ENCODE data around the gene NLRP7.
"Not testable (repeated sequence)": the region's sequence is repeated elsewhere in the genome, so short reads cannot be mapped to it uniquely, and the experiment has no call there.

NLRP7 gene

DNA sequence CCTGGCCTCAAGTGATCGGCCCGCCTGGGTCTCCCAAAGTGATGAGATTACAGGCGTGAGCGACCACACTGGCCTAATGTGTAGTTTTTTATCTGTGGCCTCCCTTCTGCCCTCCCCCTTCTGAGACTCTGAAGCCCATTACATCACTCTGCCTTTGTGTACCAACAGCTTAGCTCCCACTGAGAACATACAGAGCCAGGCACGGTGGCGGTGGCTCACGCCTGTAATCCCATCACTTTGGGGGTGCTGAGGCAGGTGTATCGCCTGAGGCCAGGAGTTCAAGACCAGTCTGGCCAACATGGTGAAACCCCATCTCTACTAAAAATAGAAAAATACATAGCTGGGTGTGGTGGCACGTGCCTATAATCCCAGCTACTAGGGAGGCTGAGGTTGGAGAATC is 28.8 kb downstream of the NLRP7 start:
- no peaks in the 10 kb centered on the region for H3K9me3 ChIP-seq (ENCODE audit: control insufficient read depth, low read length)
- H3K4me1 ChIP-seq (ENCODE audit: control insufficient read depth, insufficient read depth, low read length): no peaks in the 10 kb centered on the region
- no peaks in the 10 kb centered on the region for H3K27me3 ChIP-seq (replicated peaks; ENCODE audit: control insufficient read depth, insufficient read depth, low read length)
- no peak for DNase-seq (ENCODE audit: low read depth)
- no peaks in the 10 kb centered on the region for H3K36me3 ChIP-seq (ENCODE audit: control insufficient read depth, insufficient read depth, low read length, severe bottlenecking)
- no peak overlapping the region for H3K4me3 ChIP-seq (ENCODE audit: low read length)
- no peak overlapping the region for H3K9ac ChIP-seq (ENCODE audit: low read length)

DNA sequence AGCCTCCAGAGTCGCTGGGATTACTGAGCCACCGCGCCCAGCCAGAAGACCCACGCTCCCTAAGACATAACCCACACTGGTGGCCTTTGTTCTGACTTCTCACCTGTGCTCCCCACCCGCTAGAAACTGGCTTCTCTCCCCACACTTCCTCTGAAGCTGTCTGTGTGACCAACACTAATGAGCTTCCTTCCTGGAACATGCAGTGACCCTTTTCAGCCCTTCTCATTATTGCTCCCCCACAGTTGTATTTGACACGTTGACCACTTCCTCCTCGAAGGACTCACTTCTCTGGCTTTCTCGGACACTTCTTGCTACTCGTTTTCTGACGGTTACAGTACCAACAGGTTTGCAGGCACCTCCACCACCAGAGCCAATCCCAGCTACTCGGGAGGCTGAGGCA is 30.5 kb downstream of the NLRP7 start:
- H3K4me1 ChIP-seq (ENCODE audit: control insufficient read depth, insufficient read depth, low read length): no peaks in the 10 kb centered on the region
- no peaks in the 10 kb centered on the region for H3K27me3 ChIP-seq (replicated peaks; ENCODE audit: control insufficient read depth, insufficient read depth, low read length)
- H3K9ac ChIP-seq (ENCODE audit: low read length): no peak overlapping the region
- DNase-seq (ENCODE audit: low read depth): no peak
- no peaks in the 10 kb centered on the region for H3K9me3 ChIP-seq (ENCODE audit: control insufficient read depth, low read length)
- no peaks in the 10 kb centered on the region for H3K36me3 ChIP-seq (ENCODE audit: control insufficient read depth, insufficient read depth, low read length, severe bottlenecking)
- no peak overlapping the region for H3K4me3 ChIP-seq (ENCODE audit: low read length)

GRCh38 chr19:54907899-54908298 is 39.4 kb downstream of the NLRP7 start:
- not testable (repeated sequence) for H3K36me3 ChIP-seq (ENCODE audit: control insufficient read depth, insufficient read depth, low read length, severe bottlenecking); H3K4me3 ChIP-seq (ENCODE audit: low read length); H3K4me1 ChIP-seq (ENCODE audit: control insufficient read depth, insufficient read depth, low read length); H3K9me3 ChIP-seq (ENCODE audit: control insufficient read depth, low read length); H3K27me3 ChIP-seq (replicated peaks; ENCODE audit: control insufficient read depth, insufficient read depth, low read length); H3K9ac ChIP-seq (ENCODE audit: low read length); DNase-seq (ENCODE audit: low read depth)

DNA sequence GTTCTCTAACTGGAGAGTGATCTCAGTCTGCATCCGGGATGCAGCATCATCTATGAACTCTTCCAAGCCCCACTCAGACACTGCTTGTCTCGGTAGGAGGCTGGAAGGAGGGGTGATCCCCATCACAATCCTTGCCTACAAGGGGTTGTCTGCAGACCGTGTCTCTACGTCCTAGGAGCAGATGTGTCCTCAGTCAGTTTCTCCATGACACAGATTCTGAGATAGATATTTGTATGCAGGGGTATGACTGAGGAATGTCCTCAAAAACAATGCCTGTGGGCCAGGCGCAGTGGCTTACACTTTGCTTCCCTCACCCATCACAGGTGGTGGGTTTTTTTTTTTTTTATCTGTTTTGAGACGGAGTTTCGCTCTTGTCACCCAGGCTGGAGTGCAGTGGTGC is 40.5 kb downstream of the NLRP7 start:
- no peaks in the 10 kb centered on the region for H3K27me3 ChIP-seq (replicated peaks; ENCODE audit: control insufficient read depth, insufficient read depth, low read length)
- no peaks in the 10 kb centered on the region for H3K36me3 ChIP-seq (ENCODE audit: control insufficient read depth, insufficient read depth, low read length, severe bottlenecking)
- DNase-seq (ENCODE audit: low read depth): no peak
- no peaks in the 10 kb centered on the region for H3K9me3 ChIP-seq (ENCODE audit: control insufficient read depth, low read length)
- H3K9ac ChIP-seq (ENCODE audit: low read length): no peak overlapping the region
- H3K4me1 ChIP-seq (ENCODE audit: control insufficient read depth, insufficient read depth, low read length): no peaks in the 10 kb centered on the region
- H3K4me3 ChIP-seq (ENCODE audit: low read length): no peak overlapping the region

DNA sequence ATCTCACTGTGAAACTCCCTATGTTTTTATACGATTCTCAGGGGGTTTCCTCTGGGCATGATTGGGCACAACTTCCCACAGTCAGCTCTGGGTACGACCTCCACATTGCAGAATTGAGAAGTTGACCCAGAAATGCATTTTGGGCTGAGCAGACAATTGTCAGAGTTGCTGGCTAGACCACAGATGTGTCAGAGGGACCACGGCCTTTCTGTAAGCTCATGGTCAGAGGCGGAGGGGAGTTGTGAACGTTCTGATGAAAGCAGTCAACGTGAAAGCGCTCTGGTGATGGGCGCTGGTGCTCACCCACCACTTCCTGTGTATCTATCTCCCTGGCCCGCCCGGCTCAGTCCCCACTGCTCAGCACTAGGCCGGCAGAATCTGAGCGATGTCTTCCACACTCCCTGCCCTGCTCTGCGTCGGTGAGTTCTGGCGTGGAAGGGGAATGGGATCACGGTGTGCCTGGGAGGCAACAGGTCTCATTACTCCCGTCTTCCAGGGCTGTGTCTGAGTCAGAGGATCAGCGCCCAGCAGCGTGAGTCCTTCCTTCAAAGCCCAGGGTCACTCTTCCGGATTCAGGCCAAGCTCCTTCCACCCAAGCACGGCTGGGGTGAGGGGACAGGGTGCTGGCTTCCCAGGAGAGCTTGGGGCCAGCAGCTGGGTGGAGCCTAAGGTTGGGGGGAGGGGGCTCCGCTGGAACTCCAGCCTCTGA is 41.4 kb downstream of the NLRP7 start, which contains the start of gene NCR1:
Gene NCR1 (plus strand): TSS at position 346 of the 709 bp plus-strand sequence. CDS start 40 bp downstream, at position 386.
- no peak for DNase-seq (ENCODE audit: low read depth)
- no peaks in the 10 kb centered on the region for H3K4me1 ChIP-seq (ENCODE audit: control insufficient read depth, insufficient read depth, low read length)
- H3K4me3 ChIP-seq (ENCODE audit: low read length): no peak within 1 kb of the TSS
- H3K27me3 ChIP-seq (replicated peaks; ENCODE audit: control insufficient read depth, insufficient read depth, low read length): no peaks in the 10 kb centered on the region
- H3K9me3 ChIP-seq (ENCODE audit: control insufficient read depth, low read length): no peaks in the 10 kb centered on the region
- no peak within 1 kb of the TSS for H3K9ac ChIP-seq (ENCODE audit: low read length)
- no peaks in the 10 kb centered on the region for H3K36me3 ChIP-seq (ENCODE audit: control insufficient read depth, insufficient read depth, low read length, severe bottlenecking)

DNA sequence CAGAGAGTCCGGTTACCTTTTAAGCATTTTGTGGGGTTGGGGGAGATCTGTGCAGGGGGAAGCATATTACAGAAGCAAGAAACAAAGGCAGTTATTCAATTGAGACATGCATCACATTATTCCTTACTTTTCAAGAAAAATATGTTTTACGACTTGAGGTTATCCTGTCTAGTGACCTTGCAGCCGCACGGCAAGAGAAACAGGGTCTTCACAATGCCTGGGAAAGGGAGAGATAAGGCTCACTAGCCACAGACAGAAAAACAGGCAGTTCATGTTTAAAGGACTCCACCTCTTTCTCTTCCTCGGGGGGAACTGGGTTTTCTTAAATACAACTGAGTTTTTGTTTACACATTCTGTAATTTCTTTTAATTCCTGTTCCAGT is 41.9 kb downstream of the NLRP7 start:
- Histone ChIP-seq H3K9me3 (ENCODE audit: control insufficient read depth, low read length) (no peaks in the 10 kb centered on the region), H3K9ac (ENCODE audit: low read length) (no peak overlapping the region), H3K4me3 (ENCODE audit: low read length) (no peak overlapping the region), H3K4me1 (ENCODE audit: control insufficient read depth, insufficient read depth, low read length) (no peaks in the 10 kb centered on the region), H3K27me3 (replicated peaks; ENCODE audit: control insufficient read depth, insufficient read depth, low read length) (no peaks in the 10 kb centered on the region), H3K36me3 (ENCODE audit: control insufficient read depth, insufficient read depth, low read length, severe bottlenecking) (no peaks in the 10 kb centered on the region)
- DNase-seq (ENCODE audit: low read depth): no peak

DNA sequence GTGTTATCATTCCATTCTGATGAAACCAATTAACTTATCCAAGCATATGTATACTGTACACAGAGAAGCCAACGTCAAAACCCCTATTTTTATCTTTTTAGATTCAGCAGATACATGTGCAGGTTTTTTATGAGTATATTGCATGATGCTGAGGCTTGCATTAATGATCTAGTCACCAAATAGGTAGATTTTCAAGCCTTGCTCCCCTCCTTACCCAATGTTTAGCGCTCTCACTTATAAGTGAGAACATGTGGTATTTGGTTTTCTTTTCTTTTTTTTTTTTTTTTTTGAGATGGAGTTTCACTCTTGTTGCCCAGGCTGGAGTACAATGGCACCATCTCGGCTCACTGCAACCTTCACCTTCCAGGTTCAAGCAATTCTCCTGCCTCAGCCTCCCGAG is 43.1 kb downstream of the NLRP7 start:
- H3K4me3 ChIP-seq (ENCODE audit: low read length); H3K36me3 ChIP-seq (ENCODE audit: control insufficient read depth, insufficient read depth, low read length, severe bottlenecking); DNase-seq (ENCODE audit: low read depth); H3K9me3 ChIP-seq (ENCODE audit: control insufficient read depth, low read length); H3K9ac ChIP-seq (ENCODE audit: low read length); H3K4me1 ChIP-seq (ENCODE audit: control insufficient read depth, insufficient read depth, low read length); H3K27me3 ChIP-seq (replicated peaks; ENCODE audit: control insufficient read depth, insufficient read depth, low read length): not testable (repeated sequence)

GRCh38 chr19:54903303-54903702 is 44.0 kb downstream of the NLRP7 start:
- no peaks in the 10 kb centered on the region for H3K27me3 ChIP-seq (replicated peaks; ENCODE audit: control insufficient read depth, insufficient read depth, low read length)
- H3K36me3 ChIP-seq (ENCODE audit: control insufficient read depth, insufficient read depth, low read length, severe bottlenecking): no peaks in the 10 kb centered on the region
- DNase-seq (ENCODE audit: low read depth): no peak
- H3K9ac ChIP-seq (ENCODE audit: low read length): no peak overlapping the region
- H3K4me3 ChIP-seq (ENCODE audit: low read length): no peak overlapping the region
- H3K9me3 ChIP-seq (ENCODE audit: control insufficient read depth, low read length): no peaks in the 10 kb centered on the region
- no peaks in the 10 kb centered on the region for H3K4me1 ChIP-seq (ENCODE audit: control insufficient read depth, insufficient read depth, low read length)

GRCh38 chr19:54902061-54902460 is 45.3 kb downstream of the NLRP7 start:
- H3K4me3 ChIP-seq (ENCODE audit: low read length): no peak overlapping the region
- H3K27me3 ChIP-seq (replicated peaks; ENCODE audit: control insufficient read depth, insufficient read depth, low read length): no peaks in the 10 kb centered on the region
- H3K9ac ChIP-seq (ENCODE audit: low read length): no peak overlapping the region
- H3K36me3 ChIP-seq (ENCODE audit: control insufficient read depth, insufficient read depth, low read length, severe bottlenecking): no peaks in the 10 kb centered on the region
- H3K9me3 ChIP-seq (ENCODE audit: control insufficient read depth, low read length): no peaks in the 10 kb centered on the region
- no peak for DNase-seq (ENCODE audit: low read depth)
- no peaks in the 10 kb centered on the region for H3K4me1 ChIP-seq (ENCODE audit: control insufficient read depth, insufficient read depth, low read length)

DNA sequence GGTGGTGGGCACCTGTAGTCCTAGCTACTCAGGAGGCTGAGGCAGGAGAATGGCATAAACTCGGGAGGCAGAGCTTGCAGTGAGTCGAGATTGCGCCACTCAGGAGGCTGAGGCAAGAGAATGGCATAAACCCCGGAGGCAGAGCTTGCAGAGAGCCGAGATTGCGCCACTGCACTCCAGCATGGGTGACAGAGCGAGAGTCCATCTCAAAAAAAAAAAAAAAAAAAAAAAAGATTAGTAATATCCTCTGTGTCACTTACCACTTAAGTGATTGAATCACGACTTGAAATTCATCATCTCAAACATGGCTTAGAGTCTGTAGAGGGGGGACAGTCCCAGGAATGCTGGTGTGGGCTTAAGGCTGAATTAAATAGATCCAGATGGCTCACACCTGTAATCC is 46.2 kb downstream of the NLRP7 start:
- not testable (repeated sequence) for H3K9ac ChIP-seq (ENCODE audit: low read length); H3K9me3 ChIP-seq (ENCODE audit: control insufficient read depth, low read length); H3K27me3 ChIP-seq (replicated peaks; ENCODE audit: control insufficient read depth, insufficient read depth, low read length); H3K4me1 ChIP-seq (ENCODE audit: control insufficient read depth, insufficient read depth, low read length); H3K36me3 ChIP-seq (ENCODE audit: control insufficient read depth, insufficient read depth, low read length, severe bottlenecking); DNase-seq (ENCODE audit: low read depth); H3K4me3 ChIP-seq (ENCODE audit: low read length)

DNA sequence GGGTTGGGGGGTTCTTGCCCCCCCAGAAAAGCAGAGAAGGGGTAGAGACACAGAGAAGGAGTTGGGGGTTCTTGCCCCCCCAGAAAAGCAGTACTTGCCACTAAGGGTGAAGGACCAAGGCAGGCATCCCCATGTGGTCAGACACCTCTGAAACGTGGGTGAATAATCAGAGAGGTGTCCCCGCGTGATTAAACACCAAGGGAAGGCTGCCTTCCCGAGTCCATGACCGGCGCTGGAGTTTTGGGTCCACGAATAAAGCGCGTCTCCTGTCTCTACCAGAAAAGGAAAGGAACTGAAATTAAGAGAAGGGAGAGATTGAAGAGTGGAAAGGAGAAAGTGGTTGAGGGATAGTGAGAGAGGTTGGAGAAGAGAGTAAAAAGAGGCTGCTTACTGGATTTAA is 47.7 kb downstream of the NLRP7 start:
- not testable (repeated sequence) for H3K36me3 ChIP-seq (ENCODE audit: control insufficient read depth, insufficient read depth, low read length, severe bottlenecking); H3K4me3 ChIP-seq (ENCODE audit: low read length); DNase-seq (ENCODE audit: low read depth); H3K4me1 ChIP-seq (ENCODE audit: control insufficient read depth, insufficient read depth, low read length); H3K9me3 ChIP-seq (ENCODE audit: control insufficient read depth, low read length); H3K9ac ChIP-seq (ENCODE audit: low read length); H3K27me3 ChIP-seq (replicated peaks; ENCODE audit: control insufficient read depth, insufficient read depth, low read length)

- H3K27me3 ChIP-seq (replicated peaks; ENCODE audit: control insufficient read depth, insufficient read depth, low read length); H3K4me1 ChIP-seq (ENCODE audit: control insufficient read depth, insufficient read depth, low read length); H3K9me3 ChIP-seq (ENCODE audit: control insufficient read depth, low read length); DNase-seq (ENCODE audit: low read depth); H3K36me3 ChIP-seq (ENCODE audit: control insufficient read depth, insufficient read depth, low read length, severe bottlenecking); H3K9ac ChIP-seq (ENCODE audit: low read length); H3K4me3 ChIP-seq (ENCODE audit: low read length): not testable (repeated sequence)
Observed at GRCh38 chr19:54898685-54899084, 48.6 kb downstream of the NLRP7 start.

All from adipocyte (in vitro differentiated cells).